H4 (cell line): Measurements from ENCODE around the gene TMEM202. TPM values are rescaled to one million over a fixed set of nuclear protein-coding genes. Genes with fewer than 3 reads are reported as not detected.
"Not testable (repeated sequence)": the region's sequence is repeated elsewhere in the genome, so short reads cannot be mapped to it uniquely, and the experiment has no call there.

Experiments
- DNase-seq: peaks from one replicate; pipeline ENCODE4 v3.0.0-alpha.2; 2015; ENCODE audit warnings: low spot score
- total RNA-seq: library from RNA; depleted of rRNA; stranded (reverse); fragments of >200 nt; shearing (Covaris generic); gene quantifications from 2 replicates; pipeline ENCODE4 v1.2.3, GENCODE V29; 2014; rRNA removed

TMEM202 gene, protein sequence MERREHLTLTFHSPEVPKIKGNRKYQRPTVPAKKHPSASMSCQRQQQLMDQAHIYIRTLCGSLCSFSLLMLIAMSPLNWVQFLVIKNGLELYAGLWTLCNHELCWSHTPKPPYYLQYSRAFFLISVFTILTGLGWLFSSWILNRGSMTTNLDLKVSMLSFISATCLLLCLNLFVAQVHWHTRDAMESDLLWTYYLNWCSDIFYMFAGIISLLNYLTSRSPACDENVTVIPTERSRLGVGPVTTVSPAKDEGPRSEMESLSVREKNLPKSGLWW
- not detected in 2 replicates for total RNA-seq

GRCh38 chr15:72397796-72398588 is at the start of gene TMEM202:
TMEM202 (plus strand) TSS chr15:72398305; CDS start chr15:72398327, 22 bp downstream.
- no peak for DNase-seq

- DNase-seq = no peak
These were observed 44.8 kb upstream of the TMEM202 start for GRCh38 chr15:72353266-72353665.

DNA sequence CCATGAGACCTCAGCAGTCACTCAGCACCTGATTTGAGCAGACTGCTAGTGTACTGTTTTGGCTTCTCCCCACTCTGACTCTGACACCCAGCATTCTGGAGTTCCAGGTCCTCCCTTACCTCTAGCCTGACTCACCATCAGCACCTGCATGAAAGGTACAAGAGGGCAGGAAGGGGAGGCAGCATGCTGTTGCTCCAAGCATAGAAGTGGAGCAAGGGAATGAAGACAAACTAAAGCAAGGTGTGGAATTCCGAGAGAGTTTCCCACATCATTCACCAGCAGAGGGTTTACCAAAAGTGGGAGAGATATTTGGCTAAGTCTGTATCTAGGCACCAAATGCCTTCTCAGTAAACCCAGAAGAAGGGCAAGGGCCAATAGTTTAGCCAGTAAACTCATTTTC is 43.6 kb upstream of the TMEM202 start:
- DNase-seq = no peak

DNA sequence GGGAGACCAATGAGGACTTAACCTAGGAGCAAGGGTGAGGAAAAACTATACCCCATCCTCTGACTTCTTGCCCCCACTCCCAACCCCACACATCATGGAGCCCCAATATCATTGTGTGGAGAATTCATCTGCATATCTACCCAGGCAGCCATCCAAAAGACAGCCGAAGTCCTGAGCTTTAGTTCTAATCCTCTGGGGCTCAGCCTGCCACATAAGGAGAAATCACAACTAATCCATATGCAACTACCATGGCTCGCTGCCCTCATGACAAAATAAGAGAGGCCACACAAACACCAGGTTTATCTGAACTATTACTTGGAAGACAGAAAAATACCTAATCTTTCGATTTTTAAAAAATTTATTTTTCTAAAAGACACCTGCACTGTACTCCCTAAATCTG is 40.0 kb upstream of the TMEM202 start:
- no peak for DNase-seq

- DNase-seq = peak; percentile 82
These were observed 39.4 kb upstream of the TMEM202 start for GRCh38 chr15:72358650-72359171.

DNA sequence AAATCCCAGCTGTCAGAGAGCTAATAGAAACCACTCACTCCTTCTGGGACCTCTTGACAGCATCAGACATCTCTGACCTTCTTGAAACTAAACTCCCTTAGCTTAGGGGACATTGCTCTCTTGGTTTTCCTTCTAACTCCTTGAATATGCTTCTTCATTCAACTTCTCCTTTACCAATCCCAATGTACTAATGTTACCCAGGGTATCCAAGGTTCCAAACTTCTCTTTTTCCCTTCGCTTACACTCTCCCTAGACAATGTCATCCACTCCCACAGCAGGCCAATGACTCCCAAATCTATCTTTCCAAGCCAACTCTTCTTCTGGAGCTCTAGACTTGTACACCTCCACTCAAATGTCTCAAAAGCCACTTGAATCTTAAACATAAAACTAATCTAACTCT is 36.9 kb upstream of the TMEM202 start:
- no peak for DNase-seq

- no peak for DNase-seq
These were observed 32.3 kb upstream of the TMEM202 start for GRCh38 chr15:72365844-72366243.

DNA sequence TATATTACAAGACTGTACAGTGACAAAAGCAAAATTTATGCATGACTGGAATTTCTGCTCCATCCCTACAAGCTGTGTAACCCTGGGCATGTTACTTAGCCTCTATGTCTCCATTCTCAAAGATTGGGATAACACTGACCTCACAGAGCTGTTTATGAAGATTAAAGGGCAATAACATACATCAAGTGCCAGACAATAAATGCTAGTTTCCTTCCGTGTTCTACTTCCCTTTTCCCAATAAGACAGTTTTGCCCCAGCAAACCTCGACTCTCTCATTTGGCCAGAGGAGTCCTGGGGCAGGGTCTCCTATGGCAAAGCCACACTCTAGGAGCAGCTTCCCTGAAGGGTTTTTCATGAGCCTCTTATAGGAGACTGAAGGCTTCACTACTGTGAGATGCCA is 29.8 kb upstream of the TMEM202 start:
- DNase-seq = no peak

DNA sequence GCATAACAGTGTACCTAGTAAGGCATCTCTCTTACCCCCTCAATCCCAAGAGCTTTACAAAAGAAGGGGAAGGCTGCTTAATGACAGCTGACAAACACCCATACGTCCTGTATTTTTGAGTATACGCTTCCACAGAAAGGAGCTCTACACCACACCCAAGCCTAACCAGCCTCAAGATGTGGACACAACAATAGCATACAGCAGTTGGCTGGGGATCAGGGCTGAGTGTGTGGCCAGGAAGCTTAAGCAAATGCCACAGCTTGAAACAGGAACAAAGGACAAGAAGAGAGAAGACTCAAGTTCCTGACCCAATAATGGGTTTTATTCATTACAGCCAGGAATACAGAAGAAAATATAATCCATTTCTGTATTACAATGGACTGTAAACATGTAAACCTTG is 29.2 kb upstream of the TMEM202 start:
- DNase-seq = no peak

- DNase-seq = no peak
These were observed 28.1 kb upstream of the TMEM202 start for GRCh38 chr15:72369964-72370363.

DNA sequence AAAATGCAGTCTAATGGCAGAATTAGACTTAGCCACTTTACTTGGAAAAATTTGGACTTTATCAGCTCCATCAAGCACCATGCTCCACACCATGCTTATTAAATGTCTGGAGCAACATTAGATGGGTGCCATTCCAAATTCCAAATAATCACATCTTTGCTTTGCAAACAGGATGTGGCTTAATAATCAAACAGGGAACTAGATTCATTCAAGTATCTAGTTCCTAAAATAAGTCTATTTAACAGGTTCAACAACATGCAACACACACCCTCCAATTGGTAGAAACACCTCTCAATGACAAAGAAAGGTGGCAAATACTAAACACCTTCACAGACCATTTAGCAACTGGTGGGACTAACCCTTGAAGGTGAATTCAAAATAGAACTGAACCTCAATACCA is 25.7 kb upstream of the TMEM202 start:
- no peak for DNase-seq

DNA sequence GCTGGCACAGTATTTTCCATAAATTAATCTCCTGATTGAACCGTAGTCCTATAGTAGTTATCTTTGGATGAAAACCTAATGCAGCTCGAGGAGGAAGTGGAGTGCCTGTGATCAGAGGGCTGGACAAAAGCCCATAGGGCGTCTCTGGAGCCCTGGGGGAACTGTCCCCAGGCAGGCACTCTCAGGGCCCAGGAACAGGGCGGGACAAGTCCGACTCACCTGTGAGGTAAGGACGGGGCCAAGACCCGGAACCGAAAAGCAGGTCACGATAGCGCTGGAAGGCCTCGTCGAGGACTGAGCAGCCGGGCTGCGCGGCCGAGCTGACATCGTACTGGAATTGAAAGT is 22.6 kb upstream of the TMEM202 start:
- no peak for DNase-seq

DNA sequence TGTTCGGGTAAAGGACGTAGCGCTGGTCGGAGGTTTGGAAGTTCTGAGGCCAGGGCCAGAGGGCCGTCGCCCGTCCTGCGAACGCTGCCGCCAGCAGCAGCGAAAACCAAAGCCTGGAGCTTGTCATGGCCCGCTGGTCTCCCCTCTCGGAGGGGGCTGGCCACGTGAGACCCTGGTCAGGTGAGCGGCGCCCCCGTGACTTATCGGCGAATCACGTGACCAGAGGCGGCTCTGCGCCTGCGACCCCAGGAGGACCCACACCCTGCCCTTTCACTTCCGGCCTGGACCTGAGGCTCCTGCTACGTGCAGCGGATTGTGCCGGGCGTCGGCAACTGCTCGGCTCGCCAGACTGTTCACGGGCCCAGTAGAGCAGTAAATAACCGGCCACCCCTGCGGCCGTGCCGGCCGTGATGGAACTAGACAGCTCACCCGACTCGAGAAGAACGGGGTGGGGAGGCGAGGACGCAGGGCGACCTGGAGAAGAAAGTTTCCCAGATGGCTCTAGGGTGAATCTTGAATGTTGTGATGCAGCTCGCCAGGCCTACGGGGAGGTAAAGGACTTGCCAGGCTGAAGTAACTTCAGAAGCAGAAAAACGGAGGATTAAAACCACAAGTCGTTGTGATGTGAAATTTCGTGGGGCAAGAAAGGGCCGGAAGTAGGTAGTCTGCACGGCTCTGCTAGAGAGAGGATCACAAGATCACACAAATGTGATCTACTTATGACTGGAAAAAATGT is 22.1 kb upstream of the TMEM202 start, which contains the start of gene HEXA:
Gene HEXA, minus strand, starts transcription at position 169 of the 736 bp plus-strand sequence. Its CDS starts 42 bp downstream, at position 127.
- peak; percentile 93 for DNase-seq

DNA sequence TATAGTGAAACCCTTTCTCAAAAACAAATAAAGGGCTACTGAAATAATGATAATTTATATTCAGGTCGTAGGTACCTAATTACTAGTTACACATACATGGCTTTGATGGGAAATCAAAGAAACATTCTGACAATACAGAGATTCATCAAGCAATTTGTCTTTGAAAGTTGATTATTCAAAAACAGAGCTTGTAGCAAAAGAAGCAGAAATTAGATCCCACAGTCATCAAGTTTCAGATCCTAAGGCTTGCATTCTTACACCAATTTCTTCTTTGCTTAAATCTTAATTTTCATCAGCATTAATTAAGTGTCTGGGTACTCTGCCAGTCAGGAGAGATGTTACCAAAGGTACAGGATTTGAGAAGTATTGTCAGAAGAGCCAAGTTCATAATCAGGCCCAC is 20.8 kb upstream of the TMEM202 start:
- no peak for DNase-seq

DNA sequence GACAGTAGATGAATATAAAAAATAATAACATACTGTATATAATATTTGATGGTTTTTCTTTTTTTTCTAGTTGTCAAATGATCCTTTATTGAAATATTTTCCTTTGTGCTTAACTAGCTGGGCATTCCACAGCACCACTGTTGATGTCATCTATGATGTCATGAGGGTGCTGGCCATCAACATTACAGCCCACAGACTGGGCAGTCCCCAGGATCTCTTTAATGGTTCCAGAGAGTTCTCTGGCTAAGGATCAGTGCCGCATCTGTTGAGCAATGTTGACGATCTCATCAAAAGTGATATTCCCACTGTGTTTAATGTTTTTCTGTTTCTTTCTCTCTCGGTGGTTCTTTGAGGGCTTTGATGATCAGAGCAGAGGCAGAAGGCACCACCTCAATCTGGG is 19.0 kb upstream of the TMEM202 start:
- not testable (repeated sequence) for DNase-seq

- DNase-seq = no peak
These were observed 18.2 kb upstream of the TMEM202 start for GRCh38 chr15:72379856-72380430.

DNA sequence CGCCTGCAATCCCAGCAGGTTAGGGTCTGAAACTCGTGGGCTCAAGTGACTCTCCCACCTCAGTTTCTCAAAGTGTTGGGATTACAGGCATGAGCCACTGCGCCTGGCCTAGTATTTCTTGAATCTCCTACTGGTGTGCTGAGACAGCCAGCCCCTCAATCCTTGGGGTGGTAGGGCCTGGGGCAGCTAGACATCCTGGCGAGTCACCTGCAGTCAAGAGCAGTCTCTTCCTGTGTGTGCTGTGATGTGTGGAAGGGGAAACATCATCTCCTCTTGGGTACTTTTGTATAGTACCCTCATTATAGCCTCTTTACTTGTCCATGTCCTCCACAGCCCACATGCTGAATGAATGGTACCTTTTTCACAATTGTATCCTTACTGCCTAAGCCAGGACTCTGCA is 17.4 kb upstream of the TMEM202 start:
- no peak for DNase-seq

DNA sequence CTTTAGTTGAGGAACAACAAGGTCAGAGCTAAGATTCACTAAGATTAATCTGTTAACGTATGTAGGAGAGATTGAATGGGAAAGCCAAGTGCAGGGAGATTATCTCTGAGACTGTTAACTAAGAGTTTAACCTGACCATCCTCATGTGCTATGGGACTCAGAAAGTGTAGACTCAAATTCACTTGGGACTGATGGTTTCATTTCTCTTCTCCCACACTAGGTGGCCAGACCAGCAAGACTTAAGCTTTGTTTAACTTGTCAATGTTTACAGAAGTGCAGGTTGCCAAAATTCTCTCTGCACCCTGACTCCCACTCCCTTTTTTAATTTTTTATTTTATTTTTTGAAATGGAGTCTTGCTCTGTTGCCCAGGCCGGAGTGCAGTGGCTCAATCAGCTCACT is 16.0 kb upstream of the TMEM202 start:
- DNase-seq = peak; percentile 15

DNA sequence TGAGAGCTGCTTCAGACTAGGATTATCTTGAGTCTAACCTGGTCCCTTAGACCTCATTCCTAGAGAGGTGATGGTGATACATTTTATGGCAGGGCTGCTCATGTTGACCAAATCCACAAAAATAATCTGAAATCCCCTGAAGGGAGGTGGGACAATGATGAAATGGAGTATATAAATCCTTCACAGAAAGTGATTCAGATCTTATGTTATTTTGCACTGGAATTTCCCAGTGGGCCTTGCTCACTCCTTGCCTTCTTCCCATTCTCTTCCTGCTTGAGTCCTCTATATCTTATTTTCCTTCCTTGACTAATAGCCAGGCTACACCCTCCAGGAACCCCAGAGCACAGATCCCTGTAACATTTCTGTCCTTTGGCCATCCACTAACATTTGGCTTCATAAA is 10.4 kb upstream of the TMEM202 start:
- no peak for DNase-seq

GRCh38 chr15:72389231-72389630 is 8.9 kb upstream of the TMEM202 start:
- DNase-seq = no peak

- not testable (repeated sequence) for DNase-seq
These were observed 1.8 kb upstream of the TMEM202 start for GRCh38 chr15:72396331-72396730.

GRCh38 chr15:72398648-72399047 is 543 bp downstream of the TMEM202 start:
- no peak for DNase-seq
